GM12892 (cell line): ENCODE results near the gene GPR39.

ENCODE experiments used
- DNase-seq: peaks from one replicate; pipeline ENCODE4 v3.0.0; 2011; ENCODE audit not compliant: insufficient read length
- FAIRE-seq: peaks from 2 replicates; lab custom pipeline; 2011; peaks lifted over from hg19 to GRCh38; lab: Jason Lieb, UNC
- POLR2A ChIP-seq: IDR thresholded peaks from 2 replicates; pipeline ENCODE4 v1.6.1; 2011; ENCODE audit warnings: low read depth, low read length, control low read depth
- POLR2AphosphoS5 ChIP-seq: IDR thresholded peaks from 2 replicates; pipeline ENCODE4 v1.6.1; 2011; ENCODE audit warnings: low read depth, low read length, control low read depth
- TAF1 ChIP-seq: IDR thresholded peaks from 2 replicates; pipeline ENCODE4 v1.6.1; 2011; ENCODE audit warnings: low read depth, mild to moderate bottlenecking, control low read depth, low read length, borderline replicate concordance

GPR39 gene

DNA sequence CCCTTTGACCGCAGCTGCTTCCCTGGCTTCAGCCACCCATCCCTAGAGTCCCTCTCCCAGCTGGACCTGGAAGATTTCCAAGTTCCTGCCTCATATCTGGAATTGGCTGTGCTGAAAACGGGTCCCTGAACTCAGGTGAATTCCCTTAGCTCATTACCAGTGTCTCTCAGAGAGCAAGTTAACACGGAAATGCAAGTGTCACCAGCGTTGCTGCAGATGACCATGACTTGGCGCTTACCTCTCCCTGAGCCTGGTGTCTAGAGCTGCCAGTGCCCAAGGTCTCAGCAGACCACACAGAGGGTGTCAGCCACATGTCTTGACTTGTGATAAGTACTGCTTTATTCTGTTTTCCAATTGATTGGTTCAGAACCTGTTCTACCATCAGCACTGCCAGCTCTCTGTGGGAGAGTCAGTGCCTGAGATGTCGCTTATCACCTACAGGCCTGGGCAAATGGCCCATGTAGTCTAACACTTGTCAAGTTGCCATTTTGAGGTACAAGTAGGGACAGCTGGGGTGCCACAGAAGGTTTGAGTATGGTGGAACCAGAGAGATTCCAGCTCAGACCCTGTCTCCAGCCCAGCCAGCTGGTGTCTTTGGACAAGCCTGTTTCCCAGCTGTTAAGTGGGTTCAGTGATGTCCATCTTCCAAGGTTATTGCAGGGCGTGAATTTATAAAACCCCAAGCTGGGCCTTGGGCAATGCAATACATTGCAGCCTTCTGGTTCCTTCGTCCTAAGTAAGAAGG is 204.7 kb downstream of the GPR39 start:
- TF ChIP-seq POLR2A = no peak
- TF ChIP-seq TAF1 = no peak
- no peak for TF ChIP-seq POLR2AphosphoS5
- DNase-seq (no peak), FAIRE-seq (no peak)

GRCh38 chr2:132623096-132623839 is 206.7 kb downstream of the GPR39 start:
- no peak for TF ChIP-seq POLR2A
- TF ChIP-seq POLR2AphosphoS5 = no peak
- TF ChIP-seq TAF1 = no peak
- DNase-seq (no peak), FAIRE-seq (no peak)

GRCh38 chr2:132627536-132627935 is 210.9 kb downstream of the GPR39 start:
- no peak for DNase-seq
- TF ChIP-seq POLR2A (no peak), TAF1 (no peak), POLR2AphosphoS5 (no peak)
- no peak for FAIRE-seq

DNA sequence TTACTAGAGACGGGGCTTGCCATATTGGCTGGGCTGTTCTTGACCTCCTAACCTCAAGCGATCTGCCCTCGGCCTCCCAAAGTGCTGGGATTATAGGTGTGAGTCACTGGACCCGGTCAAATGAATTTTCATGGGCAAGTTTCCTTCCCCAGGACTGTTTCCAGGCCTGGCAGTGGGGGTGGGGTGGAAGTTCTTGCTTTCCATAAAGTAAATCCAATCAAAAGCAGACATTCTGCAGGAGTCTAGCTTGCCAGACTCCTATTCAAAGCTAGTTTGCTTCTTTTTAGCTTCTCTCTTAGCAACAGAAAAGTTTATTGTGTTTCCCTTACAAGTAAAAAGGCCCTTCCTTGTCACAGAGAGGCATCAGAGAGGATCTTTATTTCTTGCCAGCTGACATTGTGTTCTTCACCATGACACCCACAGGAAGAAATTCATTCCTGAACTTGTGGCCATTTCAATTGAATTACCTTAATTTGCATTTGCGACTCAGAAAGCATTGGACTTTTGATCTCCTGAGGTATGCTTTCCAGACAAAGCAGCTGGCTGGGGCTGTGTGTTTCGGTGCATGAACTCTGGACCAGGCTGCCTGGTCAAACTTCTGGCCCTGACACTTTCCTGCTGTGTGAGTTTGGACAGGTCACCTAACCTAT is 215.5 kb downstream of the GPR39 start:
- no peak for DNase-seq
- FAIRE-seq = no peak
- TF ChIP-seq TAF1 = no peak
- no peak for TF ChIP-seq POLR2AphosphoS5
- TF ChIP-seq POLR2A = no peak

- DNase-seq (no peak), FAIRE-seq (no peak)
- TF ChIP-seq POLR2AphosphoS5 = no peak
- no peak for TF ChIP-seq POLR2A
- TF ChIP-seq TAF1 = no peak
These were observed 217.0 kb downstream of the GPR39 start for GRCh38 chr2:132633635-132634034.

DNA sequence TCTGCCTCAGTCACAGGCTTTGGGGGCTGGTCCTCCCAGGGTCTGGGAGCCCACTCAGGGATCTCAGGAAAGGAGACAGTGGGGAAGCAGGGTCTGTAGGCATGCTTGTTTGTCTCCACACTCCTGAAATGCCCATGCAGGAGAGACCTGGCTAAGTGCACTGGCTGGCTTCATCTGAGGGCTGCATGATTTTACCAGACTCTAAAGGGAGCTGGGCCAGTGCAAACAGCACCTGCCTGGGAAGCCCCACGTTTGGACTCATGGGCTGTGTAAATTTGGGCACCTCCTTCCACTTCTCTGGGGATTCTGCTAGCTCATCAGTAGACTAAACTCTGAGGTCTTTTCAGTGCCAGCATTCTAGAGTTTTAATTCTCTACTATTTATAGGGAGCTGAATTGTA is 219.7 kb downstream of the GPR39 start:
- no peak for TF ChIP-seq TAF1
- TF ChIP-seq POLR2AphosphoS5 = no peak
- TF ChIP-seq POLR2A = no peak
- DNase-seq = no peak
- FAIRE-seq = no peak

- DNase-seq = no peak
- no peak for FAIRE-seq
- TF ChIP-seq POLR2A (no peak), TAF1 (no peak), POLR2AphosphoS5 (no peak)
These were observed 221.9 kb downstream of the GPR39 start for GRCh38 chr2:132638313-132639040.

DNA sequence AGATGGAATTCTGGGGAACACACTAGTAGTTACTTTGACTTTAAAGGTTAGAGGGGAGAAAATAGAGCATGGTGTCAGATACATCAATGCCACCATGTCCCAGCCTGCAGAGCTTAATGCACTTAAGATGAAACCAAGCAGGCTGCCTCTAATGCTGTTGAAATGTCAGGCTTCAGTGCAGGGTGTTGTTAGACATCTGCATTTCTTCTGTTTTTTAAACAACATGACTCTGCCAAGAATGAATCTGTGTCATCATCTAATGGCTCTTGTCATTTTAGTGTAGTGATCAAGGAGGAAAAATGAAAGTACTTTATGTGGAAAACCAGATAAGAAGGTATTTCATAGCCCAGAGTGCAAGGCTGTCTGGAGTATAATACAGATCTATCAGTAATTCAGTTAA is 223.5 kb downstream of the GPR39 start:
- TF ChIP-seq POLR2A (no peak), TAF1 (no peak), POLR2AphosphoS5 (no peak)
- FAIRE-seq = no peak
- DNase-seq = no peak

DNA sequence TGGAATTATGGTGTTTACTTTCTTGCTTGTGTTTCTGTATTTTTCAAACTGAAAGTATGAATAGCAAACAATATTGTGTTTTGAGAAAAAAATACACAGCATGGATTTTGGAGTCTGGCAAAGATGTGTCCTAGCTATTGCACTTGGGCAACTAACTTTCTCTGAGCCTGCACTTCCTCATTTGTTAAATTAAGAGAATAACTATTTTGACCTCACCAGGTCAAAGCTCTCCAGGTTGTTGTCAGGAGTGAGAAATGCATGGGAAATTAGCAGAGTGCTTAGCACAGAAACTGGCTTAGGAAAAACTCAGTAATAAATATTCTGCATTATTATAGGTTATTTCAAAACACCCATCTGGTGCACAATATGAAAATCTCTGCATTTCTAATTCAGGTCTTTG is 225.2 kb downstream of the GPR39 start:
- FAIRE-seq (no peak), DNase-seq (no peak)
- no peak for TF ChIP-seq POLR2A

- no peak for FAIRE-seq
- TF ChIP-seq TAF1 = no peak
- no peak for TF ChIP-seq POLR2AphosphoS5
- no peak for TF ChIP-seq POLR2A
- no peak for DNase-seq
These were observed 225.8 kb downstream of the GPR39 start for GRCh38 chr2:132642415-132642814.

DNA sequence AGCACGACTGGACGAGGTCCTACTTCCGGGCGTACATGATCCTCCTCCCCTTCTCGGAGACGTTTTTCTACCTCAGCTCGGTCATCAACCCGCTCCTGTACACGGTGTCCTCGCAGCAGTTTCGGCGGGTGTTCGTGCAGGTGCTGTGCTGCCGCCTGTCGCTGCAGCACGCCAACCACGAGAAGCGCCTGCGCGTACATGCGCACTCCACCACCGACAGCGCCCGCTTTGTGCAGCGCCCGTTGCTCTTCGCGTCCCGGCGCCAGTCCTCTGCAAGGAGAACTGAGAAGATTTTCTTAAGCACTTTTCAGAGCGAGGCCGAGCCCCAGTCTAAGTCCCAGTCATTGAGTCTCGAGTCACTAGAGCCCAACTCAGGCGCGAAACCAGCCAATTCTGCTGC is 228.6 kb downstream of the GPR39 start:
- TF ChIP-seq POLR2AphosphoS5 (no peak), TAF1 (no peak), POLR2A (no peak)
- FAIRE-seq = no peak
- DNase-seq = no peak
